Measurements from ENCODE around the gene NAPB. TPM values are rescaled to one million over a fixed set of nuclear protein-coding genes. Genes with fewer than 3 reads are reported as not detected.
A peak's percentile ranks its signal among the peaks of the same experiment; 100 is the strongest.

Gene NAPB
- polyA plus RNA-seq, 1 donor from 2014 or later = 133 TPM

GRCh38 chr20:23363257-23363649 is 58.0 kb downstream of the NAPB start:
- Histone ChIP-seq H3K9me2 (ENCODE audit: insufficient read depth, low read length) (no peaks in the 10 kb centered on the region), H3K4me2 (ENCODE audit: low read length) (peak overlapping the region; percentile 97), H3K4me3 (ENCODE audit: low read length) (peak overlapping the region; percentile 99), H3K27me3 (ENCODE audit: insufficient read depth, low read depth, low read length) (no peaks in the 10 kb centered on the region), H4K20me1 (ENCODE audit: insufficient read depth) (no peaks in the 10 kb centered on the region), H2AFZ (ENCODE audit: low read depth, low read length) (no peak overlapping the region), H3F3A (ENCODE audit: insufficient read depth, low read length, poor library complexity, severe bottlenecking) (peaks cover 4% of the 10 kb centered on the region), H3K36me3 (ENCODE audit: insufficient read depth, low read length) (peaks cover 4% of the 10 kb centered on the region), H3K27ac (ENCODE audit: low read length) (peak overlapping the region; percentile 82), H3K9me3 (ENCODE audit: low read length) (no peaks in the 10 kb centered on the region), H3K9ac (ENCODE audit: low read length) (peak overlapping the region; percentile 95), H3K79me2 (replicated peaks; ENCODE audit: insufficient read depth, low read length) (peaks cover 45% of the 10 kb centered on the region)
- no peak for TF ChIP-seq REST (IDR thresholded peaks at IDR 0.05; ENCODE audit: borderline replicate concordance)
- no peak for TF ChIP-seq EZH2 (IDR thresholded peaks at IDR 0.05; ENCODE audit: borderline replicate concordance, insufficient read depth, low read length, poor library complexity, severe bottlenecking)
- TF ChIP-seq EP300 (conservative IDR thresholded peaks at IDR 0.05; ENCODE audit: poor library complexity, severe bottlenecking) = no peak
- TF ChIP-seq SMC3 (conservative IDR thresholded peaks at IDR 0.05; ENCODE audit: poor library complexity) = no peak
- TF ChIP-seq MXI1 (conservative IDR thresholded peaks at IDR 0.05; ENCODE audit: poor library complexity, severe bottlenecking) = no peak
- no peak for TF ChIP-seq TAF1 (IDR thresholded peaks at IDR 0.05; ENCODE audit: low read depth)
- TF ChIP-seq POLR2AphosphoS5 (IDR thresholded peaks at IDR 0.05) = no peak
- no peak for TF ChIP-seq CTCF (IDR thresholded peaks at IDR 0.05; ENCODE audit: poor library complexity, severe bottlenecking)
- no peak for TF ChIP-seq RAD21 (conservative IDR thresholded peaks at IDR 0.05)

- TF ChIP-seq TAF1 (IDR thresholded peaks at IDR 0.05; ENCODE audit: low read depth) = no peak
- TF ChIP-seq MXI1 (conservative IDR thresholded peaks at IDR 0.05; ENCODE audit: poor library complexity, severe bottlenecking) = no peak
- no peak for TF ChIP-seq RAD21 (conservative IDR thresholded peaks at IDR 0.05)
- no peak for TF ChIP-seq EP300 (conservative IDR thresholded peaks at IDR 0.05; ENCODE audit: poor library complexity, severe bottlenecking)
- TF ChIP-seq REST (IDR thresholded peaks at IDR 0.05; ENCODE audit: borderline replicate concordance) = peak; percentile 60
- H3K4me2 ChIP-seq (ENCODE audit: low read length) = peak overlapping the region; percentile 97
- H3K27ac ChIP-seq (ENCODE audit: low read length) = peak overlapping the region; percentile 82
- H4K20me1 ChIP-seq (ENCODE audit: insufficient read depth) = no peaks in the 10 kb centered on the region
- no peaks in the 10 kb centered on the region for H3K9me2 ChIP-seq (ENCODE audit: insufficient read depth, low read length)
- peaks cover 4% of the 10 kb centered on the region for H3F3A ChIP-seq (ENCODE audit: insufficient read depth, low read length, poor library complexity, severe bottlenecking)
- H3K79me2 ChIP-seq (replicated peaks; ENCODE audit: insufficient read depth, low read length) = peaks cover 43% of the 10 kb centered on the region
- peak overlapping the region; percentile 74 for H2AFZ ChIP-seq (ENCODE audit: low read depth, low read length)
- no peaks in the 10 kb centered on the region for H3K9me3 ChIP-seq (ENCODE audit: low read length)
- H3K27me3 ChIP-seq (ENCODE audit: insufficient read depth, low read depth, low read length) = no peaks in the 10 kb centered on the region
- H3K36me3 ChIP-seq (ENCODE audit: insufficient read depth, low read length) = peaks cover 4% of the 10 kb centered on the region
- peak overlapping the region; percentile 95 for H3K9ac ChIP-seq (ENCODE audit: low read length)
- H3K4me3 ChIP-seq (ENCODE audit: low read length) = peak overlapping the region; percentile 99
These were observed 58.7 kb downstream of the NAPB start for GRCh38 chr20:23362392-23363256.

Data from neural cell (in vitro differentiated cells).